NCI-H146 treated with DMSO at 0.1 percent for 48 hours (cell line): ENCODE measurements around the gene MBP.

Experiments used
- DNase-seq: peaks from one replicate; lab custom pipeline; 2025; ENCODE audit not compliant: unreplicated experiment; lab: John Stamatoyannopoulos, UW

MBP gene

GRCh38 chr18:77134611-77135010, 2.0 kb upstream of the MBP start:
- DNase-seq: no peak

GRCh38 chr18:77133835-77134496, 1.4 kb upstream of the MBP start:
- peak; percentile 61 for DNase-seq

- DNase-seq: peak; percentile 81
These were observed 660 bp upstream of the MBP start for GRCh38 chr18:77133051-77133834.

DNA sequence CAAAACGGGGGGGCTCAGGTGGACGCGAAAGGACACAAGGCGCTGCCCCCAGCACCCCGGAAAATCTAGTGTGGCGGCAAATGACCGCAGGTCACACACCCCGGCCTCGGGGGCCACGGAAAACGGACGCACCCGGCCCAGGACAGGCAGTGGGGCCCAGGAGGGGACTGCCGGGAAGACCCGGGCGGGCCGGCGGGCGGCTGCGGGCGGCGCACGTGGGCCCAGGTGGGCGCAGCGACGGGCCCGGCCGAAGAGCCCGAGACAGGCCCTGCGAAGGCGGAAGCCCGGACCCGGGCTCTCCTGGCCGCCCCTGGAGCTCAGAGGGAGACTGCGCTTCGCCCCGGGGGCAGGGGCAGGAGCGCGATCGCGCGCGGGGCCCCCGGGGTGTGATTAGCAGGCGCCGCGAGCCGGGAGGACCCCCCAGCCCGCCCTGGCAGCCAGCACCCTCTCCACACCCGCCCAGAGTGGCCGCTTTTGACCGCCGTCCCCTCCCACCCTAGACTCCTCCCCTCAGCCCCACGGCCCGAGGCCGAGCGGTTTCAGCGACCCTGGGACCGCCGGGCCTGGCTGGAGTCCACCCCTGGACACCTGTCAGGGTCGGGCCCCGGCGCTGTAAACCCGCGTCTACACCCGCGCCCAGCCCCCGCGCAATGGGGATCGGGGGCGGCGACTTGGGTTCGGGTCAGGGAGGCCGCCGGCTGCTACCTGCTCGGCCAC, 773 bp downstream of the MBP start:
- DNase-seq: peak; percentile 63

DNA sequence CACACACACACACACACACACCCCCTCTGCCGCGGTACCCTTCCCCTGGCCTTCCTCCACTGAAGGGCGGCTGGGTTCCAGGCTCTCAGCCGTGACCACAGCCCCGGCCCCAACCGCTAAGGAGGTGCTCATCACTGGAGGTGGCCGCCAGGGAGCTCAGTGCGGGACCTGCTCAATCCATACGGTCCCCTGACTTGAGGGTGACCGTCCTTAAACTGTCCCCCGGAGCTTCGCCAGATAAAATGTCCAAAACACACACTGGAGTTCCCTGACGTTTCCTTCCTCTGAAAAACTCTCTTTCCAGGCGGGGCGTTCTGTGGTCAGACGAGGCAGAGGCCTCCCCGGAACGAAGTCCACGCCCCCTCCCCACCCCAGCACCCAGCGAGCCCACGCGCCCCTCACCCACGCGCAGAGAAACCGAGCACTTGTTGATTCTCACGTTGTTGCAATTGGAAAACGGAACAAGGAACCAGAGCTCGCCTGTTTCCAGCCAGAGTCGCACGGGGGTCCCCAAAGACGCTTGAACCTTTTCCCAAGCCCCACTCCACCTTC, 1.4 kb downstream of the MBP start:
- DNase-seq: no peak

DNA sequence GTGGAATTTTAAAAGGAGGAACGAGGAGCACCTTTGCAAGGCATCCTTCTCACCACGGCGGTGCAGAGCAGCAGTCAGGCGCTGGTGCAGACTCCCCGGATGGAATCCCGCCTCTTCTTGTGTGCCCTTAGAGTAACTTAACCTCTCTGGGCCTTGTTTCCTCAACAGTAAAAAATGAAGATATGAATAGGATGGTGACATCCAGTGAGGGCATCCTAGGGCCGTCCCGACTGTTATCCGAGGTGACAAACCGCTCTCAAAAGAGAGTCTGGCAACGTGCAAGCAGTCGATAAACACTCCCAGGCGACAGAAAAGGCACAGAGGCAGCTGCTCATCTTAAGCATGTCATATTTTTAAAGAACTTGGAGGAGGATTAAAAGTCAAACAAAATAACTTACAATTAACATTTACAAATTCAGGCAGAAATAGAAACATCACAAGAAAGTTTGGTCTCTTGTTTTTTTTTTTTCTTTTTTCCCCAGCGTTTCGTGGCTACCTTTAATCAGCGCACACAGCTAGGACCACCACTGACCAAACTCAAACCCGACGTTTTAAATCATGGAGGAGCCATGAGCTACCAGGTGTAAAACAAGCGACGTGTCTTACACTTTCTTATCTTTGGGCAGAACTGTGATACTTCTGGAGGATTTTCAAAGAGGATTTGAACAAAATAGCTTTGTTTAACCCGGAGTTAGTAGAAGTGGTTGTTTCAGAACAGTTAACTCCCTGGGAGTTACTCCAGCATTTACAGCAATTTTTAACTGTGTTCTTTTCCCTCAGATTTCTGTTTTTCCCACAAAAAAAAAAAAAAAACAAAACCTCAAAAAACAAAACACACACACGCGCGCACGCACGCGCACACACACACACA, 2.1 kb downstream of the MBP start:
- no peak for DNase-seq

DNA sequence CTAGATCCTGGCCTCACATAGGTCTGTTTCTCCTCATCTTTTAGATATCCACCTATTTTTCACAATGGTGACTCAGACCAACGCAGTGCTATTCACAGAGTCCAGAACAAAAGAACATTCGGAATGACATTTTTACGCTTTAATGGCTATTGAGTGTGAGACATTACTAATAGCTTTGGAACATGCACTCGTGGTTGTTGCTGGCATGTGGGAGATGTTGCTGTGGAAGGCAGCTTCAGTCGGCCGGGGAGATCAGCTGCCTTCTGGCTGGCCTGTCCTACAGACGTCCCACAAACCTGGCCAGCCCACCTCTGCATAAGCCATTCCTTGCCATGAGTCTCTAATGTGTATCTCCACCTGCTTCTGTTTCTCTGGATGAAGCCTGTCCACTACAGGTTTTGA, 3.4 kb downstream of the MBP start:
- no peak for DNase-seq

- no peak for DNase-seq
These were observed 4.6 kb downstream of the MBP start for GRCh38 chr18:77127769-77128671.

- DNase-seq: no peak
These were observed 8.1 kb downstream of the MBP start for GRCh38 chr18:77124452-77124922.

- DNase-seq: no peak
These were observed 9.0 kb downstream of the MBP start for GRCh38 chr18:77123320-77124231.

GRCh38 chr18:77121523-77121922, 11.1 kb downstream of the MBP start:
- no peak for DNase-seq

DNA sequence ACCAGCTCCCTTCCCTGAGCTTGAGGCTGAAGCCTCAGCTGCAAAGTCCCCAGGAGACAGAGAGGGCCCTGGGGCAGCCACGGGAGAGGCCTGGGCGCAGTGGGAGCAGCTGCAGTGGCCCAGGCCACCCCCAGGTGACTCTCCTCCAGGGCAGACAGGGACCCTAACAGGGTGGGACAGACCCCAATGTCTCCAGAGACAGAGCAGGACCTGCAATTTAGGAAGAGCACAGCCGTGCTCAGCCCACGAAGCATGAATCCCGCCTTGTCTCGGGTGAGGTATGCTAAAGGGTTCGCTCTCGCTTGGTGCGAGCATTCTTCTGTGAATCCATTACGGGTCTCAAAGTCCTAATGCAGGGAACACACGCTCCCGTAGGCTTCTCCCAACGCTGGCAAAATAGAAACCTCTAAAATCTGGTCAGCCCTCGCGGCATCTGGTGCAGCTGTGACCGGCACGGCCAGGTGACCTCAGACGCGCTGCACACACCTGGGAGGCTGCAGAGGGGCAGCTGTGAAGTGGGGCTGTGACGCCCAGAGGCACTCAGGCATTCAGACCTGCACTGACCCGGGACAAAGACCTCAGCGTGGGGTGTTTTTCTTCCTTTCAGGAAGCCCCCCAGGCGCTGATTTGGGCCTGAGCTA, 12.6 kb downstream of the MBP start:
- DNase-seq: no peak

- no peak for DNase-seq
These were observed 13.3 kb downstream of the MBP start for GRCh38 chr18:77119101-77119850.

DNA sequence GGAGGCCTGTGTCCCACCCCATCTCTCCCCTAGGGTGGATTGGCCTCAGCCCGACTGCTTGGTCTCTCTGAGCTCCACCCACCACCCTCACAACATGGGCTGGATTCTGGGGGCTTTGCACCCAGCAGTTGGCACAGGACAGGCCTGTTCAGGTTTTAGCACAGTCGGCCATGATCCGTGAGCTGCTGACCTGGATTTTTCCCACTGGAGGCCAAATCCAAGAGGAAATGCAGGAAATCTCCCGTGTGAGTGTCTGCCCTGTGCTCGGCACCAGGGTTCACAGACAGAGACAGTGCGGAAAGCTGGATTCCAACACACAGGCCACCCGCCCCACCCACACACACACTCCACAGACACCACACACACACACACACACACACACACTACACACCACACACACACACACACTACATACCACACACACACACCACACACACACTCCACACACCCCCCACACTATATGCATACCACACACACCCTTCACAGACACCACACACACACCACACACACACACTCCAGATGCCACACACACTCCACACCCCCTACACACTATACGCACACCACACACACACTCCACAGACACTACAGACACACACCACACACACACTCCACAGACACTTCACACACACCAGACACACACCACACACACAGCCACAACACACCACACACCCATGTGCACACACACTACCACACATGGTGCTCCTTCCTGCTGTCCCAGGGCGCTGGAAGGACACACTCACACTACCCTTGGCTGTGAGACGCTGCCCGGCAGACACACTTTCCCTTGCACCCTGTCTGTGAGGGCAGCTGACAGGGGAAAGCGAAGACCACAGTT, 14.1 kb downstream of the MBP start:
- no peak for DNase-seq

GRCh38 chr18:77116201-77117080, 16.1 kb downstream of the MBP start:
- DNase-seq: no peak
